ENCODE results near the gene MEIOB.

Gene MEIOB

DNA sequence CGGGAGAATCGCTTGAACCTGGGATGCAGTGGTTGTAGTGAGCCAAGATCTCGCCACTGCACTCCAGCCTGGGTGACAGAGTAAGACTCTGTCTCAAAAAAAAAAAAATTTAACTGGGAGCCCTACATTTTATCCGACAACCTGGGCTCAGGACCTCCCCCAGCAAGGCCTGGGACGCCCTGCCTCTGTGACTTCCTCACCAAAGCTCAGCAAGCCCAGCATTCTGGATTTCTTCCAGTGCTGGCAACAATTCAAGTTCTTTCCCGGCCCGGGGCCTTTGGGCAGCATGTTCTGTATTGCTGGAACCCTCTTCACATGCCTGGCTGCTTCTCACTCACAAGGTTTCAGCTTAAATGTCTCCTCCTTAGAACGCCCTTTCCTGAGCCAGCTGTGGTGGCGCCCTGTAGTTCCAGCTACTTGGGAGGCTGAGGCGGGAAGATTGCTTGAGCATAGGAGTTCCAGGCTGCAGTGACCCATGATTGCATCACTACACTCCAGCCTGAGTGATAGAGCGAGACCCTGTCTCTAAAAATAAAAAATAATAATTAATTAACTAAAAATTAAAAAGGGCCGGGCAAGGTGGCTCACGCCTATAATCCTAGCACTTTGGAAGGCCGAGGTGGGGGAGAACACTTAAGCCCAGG, 15.9 kb upstream of the MEIOB start:
- TF ChIP-seq ZNF565 (CRISPR knock-in tag; conservative IDR thresholded peaks at IDR 0.05; ENCODE audit: low read depth) (no peak), BACH2 (CRISPR knock-in tag; IDR thresholded peaks at IDR 0.05; ENCODE audit: borderline replicate concordance) (no peak), ZFP3 (CRISPR knock-in tag; IDR thresholded peaks at IDR 0.05) (no peak), OSR1 (CRISPR knock-in tag; IDR thresholded peaks at IDR 0.05) (no peak), ZFP30 (CRISPR knock-in tag; IDR thresholded peaks at IDR 0.05) (no peak), TSHZ2 (CRISPR knock-in tag; IDR thresholded peaks at IDR 0.05) (no peak), POU6F1 (CRISPR knock-in tag; IDR thresholded peaks at IDR 0.05; ENCODE audit: borderline replicate concordance, low read depth) (no peak), ZNF70 (CRISPR knock-in tag; IDR thresholded peaks at IDR 0.05) (no peak), CSDC2 (CRISPR knock-in tag; IDR thresholded peaks at IDR 0.05) (no peak), ISL1 (CRISPR knock-in tag; IDR thresholded peaks at IDR 0.05) (no peak), ZNF8 (CRISPR knock-in tag; IDR thresholded peaks at IDR 0.05) (no peak), SNAI2 (CRISPR knock-in tag; IDR thresholded peaks at IDR 0.05) (no peak), TCF4 (CRISPR knock-in tag; IDR thresholded peaks at IDR 0.05; ENCODE audit: borderline replicate concordance) (no peak), ARNTL (CRISPR knock-in tag; IDR thresholded peaks at IDR 0.05; ENCODE audit: borderline replicate concordance, low read depth) (no peak)
- TF ChIP-seq, protein P1, sequence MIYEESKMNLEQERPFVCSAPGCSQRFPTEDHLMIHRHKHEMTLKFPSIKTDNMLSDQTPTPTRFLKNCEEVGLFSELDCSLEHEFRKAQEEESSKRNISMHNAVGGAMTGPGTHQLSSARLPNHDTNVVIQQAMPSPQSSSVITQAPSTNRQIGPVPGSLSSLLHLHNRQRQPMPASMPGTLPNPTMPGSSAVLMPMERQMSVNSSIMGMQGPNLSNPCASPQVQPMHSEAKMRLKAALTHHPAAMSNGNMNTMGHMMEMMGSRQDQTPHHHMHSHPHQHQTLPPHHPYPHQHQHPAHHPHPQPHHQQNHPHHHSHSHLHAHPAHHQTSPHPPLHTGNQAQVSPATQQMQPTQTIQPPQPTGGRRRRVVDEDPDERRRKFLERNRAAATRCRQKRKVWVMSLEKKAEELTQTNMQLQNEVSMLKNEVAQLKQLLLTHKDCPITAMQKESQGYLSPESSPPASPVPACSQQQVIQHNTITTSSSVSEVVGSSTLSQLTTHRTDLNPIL (CRISPR knock-in tag; IDR thresholded peaks at IDR 0.05; ENCODE audit: low read depth), result no peak
- TF ChIP-seq, protein P2, sequence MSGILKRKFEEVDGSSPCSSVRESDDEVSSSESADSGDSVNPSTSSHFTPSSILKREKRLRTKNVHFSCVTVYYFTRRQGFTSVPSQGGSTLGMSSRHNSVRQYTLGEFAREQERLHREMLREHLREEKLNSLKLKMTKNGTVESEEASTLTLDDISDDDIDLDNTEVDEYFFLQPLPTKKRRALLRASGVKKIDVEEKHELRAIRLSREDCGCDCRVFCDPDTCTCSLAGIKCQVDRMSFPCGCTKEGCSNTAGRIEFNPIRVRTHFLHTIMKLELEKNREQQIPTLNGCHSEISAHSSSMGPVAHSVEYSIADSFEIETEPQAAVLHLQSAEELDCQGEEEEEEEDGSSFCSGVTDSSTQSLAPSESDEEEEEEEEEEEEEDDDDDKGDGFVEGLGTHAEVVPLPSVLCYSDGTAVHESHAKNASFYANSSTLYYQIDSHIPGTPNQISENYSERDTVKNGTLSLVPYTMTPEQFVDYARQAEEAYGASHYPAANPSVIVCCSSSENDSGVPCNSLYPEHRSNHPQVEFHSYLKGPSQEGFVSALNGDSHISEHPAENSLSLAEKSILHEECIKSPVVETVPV (CRISPR knock-in tag; IDR thresholded peaks at IDR 0.05), result no peak
- no peak for ATAC-seq

- no peak for TF ChIP-seq CSDC2 (CRISPR knock-in tag; IDR thresholded peaks at IDR 0.05)
- no peak for TF ChIP-seq ZFP3 (CRISPR knock-in tag; IDR thresholded peaks at IDR 0.05)
- TF ChIP-seq, protein P3, sequence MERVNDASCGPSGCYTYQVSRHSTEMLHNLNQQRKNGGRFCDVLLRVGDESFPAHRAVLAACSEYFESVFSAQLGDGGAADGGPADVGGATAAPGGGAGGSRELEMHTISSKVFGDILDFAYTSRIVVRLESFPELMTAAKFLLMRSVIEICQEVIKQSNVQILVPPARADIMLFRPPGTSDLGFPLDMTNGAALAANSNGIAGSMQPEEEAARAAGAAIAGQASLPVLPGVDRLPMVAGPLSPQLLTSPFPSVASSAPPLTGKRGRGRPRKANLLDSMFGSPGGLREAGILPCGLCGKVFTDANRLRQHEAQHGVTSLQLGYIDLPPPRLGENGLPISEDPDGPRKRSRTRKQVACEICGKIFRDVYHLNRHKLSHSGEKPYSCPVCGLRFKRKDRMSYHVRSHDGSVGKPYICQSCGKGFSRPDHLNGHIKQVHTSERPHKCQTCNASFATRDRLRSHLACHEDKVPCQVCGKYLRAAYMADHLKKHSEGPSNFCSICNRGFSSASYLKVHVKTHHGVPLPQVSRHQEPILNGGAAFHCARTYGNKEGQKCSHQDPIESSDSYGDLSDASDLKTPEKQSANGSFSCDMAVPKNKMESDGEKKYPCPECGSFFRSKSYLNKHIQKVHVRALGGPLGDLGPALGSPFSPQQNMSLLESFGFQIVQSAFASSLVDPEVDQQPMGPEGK (CRISPR knock-in tag; IDR thresholded peaks at IDR 0.05; ENCODE audit: borderline replicate concordance), result no peak
- TF ChIP-seq ZC3H10 (CRISPR knock-in tag; IDR thresholded peaks at IDR 0.05), result no peak
- TF ChIP-seq RARB (CRISPR knock-in tag; IDR thresholded peaks at IDR 0.05), result no peak
- no peak for TF ChIP-seq ESRRG (CRISPR knock-in tag; IDR thresholded peaks at IDR 0.05)
- no peak for TF ChIP-seq ISL1 (CRISPR knock-in tag; IDR thresholded peaks at IDR 0.05)
- TF ChIP-seq POU6F1 (CRISPR knock-in tag; IDR thresholded peaks at IDR 0.05; ENCODE audit: borderline replicate concordance, low read depth), result no peak
- no peak for TF ChIP-seq TSHZ2 (CRISPR knock-in tag; IDR thresholded peaks at IDR 0.05)
- TF ChIP-seq GLIS3 (CRISPR knock-in tag; IDR thresholded peaks at IDR 0.05), result no peak
- TF ChIP-seq, protein P2 (CRISPR knock-in tag; IDR thresholded peaks at IDR 0.05), result no peak
- no peak for TF ChIP-seq ARNTL (CRISPR knock-in tag; IDR thresholded peaks at IDR 0.05; ENCODE audit: borderline replicate concordance, low read depth)
- TF ChIP-seq TOX (CRISPR knock-in tag; IDR thresholded peaks at IDR 0.05; ENCODE audit: borderline replicate concordance), result no peak
- no peak for TF ChIP-seq ZNF70 (CRISPR knock-in tag; IDR thresholded peaks at IDR 0.05)
- no peak for TF ChIP-seq OSR1 (CRISPR knock-in tag; IDR thresholded peaks at IDR 0.05)
- TF ChIP-seq PPARA (CRISPR knock-in tag; IDR thresholded peaks at IDR 0.05; ENCODE audit: borderline replicate concordance), result no peak
- no peak for TF ChIP-seq ZNF565 (CRISPR knock-in tag; conservative IDR thresholded peaks at IDR 0.05; ENCODE audit: low read depth)
- no peak for TF ChIP-seq ZNF8 (CRISPR knock-in tag; IDR thresholded peaks at IDR 0.05)
- no peak for TF ChIP-seq BACH2 (CRISPR knock-in tag; IDR thresholded peaks at IDR 0.05; ENCODE audit: borderline replicate concordance)
- no peak for TF ChIP-seq ZFP30 (CRISPR knock-in tag; IDR thresholded peaks at IDR 0.05)
- no peak for ATAC-seq
Measured at GRCh38 chr16:1884889-1885288, 12.9 kb upstream of the MEIOB start.
